NCI-H774 (cell line): ENCODE measurements around the gene ZNF736.
"Not testable (repeated sequence)": the region's sequence is repeated elsewhere in the genome, so short reads cannot be mapped to it uniquely, and the experiment has no call there.

ENCODE experiments used
- DNase-seq: peaks from one replicate; lab custom pipeline; 2025; lab: John Stamatoyannopoulos, UW

The ZNF736 gene

DNA sequence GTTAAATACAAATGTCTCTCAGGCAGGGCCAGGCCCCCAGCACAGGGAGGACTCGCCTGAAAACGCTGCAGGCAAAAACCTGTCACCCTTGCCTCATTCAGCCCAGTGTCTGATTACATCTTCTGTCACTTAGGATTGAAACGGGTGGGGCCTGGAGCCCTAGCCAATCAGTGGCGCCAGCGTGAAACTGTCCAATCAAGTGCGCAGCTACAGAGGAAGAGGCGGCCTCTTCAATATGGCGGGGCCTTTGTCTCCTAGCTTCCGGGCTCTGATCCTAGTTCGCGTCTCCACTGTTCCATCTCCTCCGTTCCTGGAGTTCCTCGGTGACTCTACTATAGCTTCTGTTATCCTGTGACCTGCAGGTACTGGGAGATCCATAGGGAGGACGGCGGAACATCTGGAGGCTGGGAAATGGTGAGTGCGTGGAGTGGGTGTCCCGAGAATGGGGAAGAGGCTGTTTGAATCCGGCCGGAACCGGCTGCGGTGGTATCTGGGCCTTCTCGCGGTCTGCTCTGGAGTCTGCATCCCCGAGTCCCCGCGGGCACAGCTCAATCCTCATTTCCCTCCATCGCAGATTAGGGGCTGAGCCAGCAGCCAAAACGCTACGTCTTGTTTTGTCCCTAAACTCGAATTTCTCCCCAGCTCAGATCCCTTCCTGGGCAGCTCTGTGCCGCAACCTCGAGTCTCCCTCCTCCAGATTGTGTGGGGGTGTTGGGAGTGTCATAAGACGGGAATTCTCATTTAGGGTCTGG, at the start of gene ZNF736:
Gene ZNF736 (plus strand): TSS at position 222 of the 752 bp plus-strand sequence. CDS start 190 bp downstream, at position 412.
- peak; percentile 88 for DNase-seq

DNA sequence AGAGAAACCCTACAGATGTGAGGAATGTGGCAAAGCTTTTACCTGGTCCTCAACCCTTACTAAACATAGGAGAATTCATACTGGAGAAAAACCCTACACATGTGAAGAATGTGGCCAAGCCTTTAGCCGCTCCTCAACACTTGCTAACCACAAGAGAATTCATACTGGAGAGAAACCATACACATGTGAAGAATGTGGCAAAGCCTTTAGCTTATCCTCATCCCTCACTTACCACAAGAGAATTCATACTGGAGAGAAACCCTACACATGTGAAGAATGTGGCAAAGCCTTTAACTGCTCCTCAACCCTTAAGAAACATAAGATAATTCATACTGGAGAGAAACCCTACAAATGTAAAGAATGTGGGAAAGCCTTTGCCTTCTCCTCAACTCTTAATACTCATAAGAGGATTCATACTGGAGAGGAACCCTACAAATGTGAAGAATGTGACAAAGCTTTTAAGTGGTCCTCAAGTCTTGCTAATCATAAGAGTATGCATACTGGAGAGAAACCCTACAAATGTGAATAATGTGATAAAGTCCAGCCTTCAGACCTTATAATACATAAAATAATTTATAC, 47.3 kb upstream of the ZNF736 start:
- DNase-seq: no peak

DNA sequence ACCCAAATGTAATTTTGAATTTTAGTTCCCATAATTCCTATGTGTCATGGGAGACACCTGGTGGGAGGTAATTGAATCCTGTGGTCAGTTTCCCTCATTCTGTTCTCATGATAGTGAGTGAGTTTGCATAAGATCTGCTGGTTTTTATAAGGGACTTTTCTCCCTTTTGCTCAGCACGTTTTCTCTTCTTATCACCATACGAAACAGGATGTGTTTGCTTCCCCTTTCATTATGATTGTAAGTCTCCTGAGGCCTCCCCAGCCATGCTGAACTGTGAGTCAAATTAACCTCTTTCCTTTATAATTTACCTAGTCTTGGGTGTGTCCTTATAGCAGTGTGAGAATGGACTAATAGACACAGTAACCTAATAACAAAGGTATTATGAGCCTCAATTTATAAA, 36.1 kb upstream of the ZNF736 start:
- DNase-seq: no peak

DNA sequence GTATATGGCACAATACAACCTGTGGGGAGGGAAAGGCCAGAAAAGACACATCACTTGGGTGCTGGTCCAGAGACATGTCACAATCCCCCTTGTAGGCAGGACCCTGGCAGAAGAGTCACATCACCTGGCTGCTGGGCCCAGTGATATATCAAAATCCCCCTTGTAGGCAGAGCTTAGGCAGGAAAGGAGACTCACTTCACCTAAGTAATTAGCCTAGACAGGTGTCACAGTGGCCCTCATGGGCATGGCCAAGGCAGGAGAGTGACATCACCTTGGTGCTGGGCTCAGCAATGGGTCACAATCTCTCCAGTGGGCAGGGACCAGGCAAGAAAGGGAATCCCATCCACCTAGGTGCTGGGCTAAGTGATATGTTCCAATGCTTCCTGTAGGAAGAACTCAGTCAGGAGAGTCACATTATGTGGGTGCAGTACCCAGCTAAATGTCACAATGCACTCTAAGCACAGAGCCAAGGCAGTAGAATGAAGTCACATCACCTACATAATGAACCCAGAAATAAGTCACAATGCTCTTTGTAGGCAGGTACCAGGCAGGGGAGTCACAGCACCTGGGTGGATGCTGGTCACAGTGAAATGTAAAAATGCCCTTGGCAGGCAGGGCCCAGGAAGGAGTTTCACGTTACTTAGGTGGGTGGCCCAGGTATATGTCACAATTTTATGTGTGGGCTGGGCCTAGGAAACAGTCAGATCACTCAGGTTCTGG, 18.9 kb upstream of the ZNF736 start:
- no peak for DNase-seq

DNA sequence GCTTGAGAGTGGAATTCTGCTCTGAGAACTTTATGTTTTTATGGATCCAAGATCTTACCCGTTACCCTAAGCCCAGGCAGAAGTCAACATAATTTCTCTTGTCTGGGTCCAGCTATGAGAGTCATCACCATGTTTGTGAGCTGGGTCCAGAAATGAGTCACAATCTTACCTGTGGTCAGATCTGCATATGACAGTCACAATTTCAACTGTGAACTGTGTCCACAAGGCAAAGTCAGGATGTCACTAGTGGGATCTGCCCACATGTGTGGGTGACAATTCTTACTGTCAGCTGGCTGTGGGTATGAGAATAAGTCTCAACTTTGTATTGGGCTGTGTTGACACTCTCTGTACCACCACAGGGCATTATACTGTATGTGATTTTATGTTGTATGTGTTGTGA, 16.3 kb upstream of the ZNF736 start:
- not testable (repeated sequence) for DNase-seq

DNA sequence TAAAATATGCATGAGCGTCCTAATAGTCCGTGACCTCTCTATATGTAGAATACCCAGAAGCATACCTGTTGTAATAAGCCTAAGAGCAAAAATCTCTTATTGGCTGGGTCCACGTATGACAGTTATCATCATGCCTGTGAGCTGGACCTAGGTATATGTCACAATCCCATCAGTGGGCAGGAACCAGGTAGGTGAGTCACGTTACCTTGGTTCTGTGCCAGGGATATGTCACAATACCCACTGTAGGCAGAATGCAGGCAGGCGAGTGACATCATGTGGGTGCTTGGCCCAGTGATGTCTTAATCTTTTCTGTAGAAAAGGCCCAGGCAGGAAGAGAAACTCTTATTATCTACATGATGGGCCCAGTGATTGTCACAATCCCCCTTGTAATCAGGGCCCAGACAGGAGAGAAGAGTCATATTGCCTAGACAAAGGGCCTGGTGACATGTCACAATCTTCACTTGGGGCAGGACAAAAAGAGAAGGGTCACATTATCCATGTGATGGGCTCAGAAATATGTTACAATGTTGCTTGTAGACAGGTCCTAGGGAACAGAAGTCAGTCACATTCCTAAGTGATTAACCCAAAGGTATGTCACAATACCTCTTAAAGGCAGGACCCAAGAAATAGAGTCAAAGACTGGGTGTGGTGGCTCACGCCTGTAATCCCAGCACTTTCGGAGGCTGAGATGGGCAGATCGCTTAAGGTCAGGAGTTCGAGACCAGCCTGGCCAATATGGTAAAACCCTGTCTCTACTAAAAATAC, 12.9 kb upstream of the ZNF736 start:
- no peak for DNase-seq

DNA sequence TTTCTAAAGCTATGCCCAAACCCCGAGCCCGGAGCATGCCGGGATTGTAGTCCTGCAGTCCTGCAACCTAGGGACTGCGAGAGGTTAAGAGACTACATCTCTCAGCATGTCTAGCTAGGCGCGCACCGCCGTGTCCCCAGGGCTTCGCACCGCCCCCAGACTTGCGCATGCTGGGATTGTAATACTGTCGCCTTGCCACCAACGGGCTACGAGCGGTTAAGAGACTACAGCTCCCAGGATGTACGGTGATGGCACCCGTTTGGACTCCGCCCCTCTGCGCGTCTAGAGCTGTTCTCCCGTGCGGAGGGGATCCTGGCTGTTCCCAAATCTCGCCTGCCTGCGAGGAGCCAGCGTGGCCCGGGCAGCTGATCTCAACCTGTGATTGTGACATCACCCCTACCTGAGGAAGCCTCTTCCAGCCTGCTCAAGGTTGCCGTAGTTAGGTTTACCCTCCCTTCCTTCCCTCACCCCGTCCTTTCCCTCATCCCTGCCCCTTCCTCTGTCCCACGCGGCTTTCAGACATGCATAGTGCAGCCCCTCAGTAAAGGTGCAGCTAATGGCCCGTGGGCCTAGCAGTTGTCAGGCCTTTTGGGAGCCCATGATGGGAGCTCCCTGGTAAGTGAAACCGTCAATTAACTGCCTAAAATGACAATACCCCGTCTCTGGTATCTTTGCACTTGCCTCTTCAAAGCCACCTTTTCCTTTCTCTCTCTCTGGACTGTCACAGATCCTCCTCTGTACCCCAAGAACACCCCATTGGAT, 6.3 kb upstream of the ZNF736 start:
- DNase-seq: peak; percentile 86

DNA sequence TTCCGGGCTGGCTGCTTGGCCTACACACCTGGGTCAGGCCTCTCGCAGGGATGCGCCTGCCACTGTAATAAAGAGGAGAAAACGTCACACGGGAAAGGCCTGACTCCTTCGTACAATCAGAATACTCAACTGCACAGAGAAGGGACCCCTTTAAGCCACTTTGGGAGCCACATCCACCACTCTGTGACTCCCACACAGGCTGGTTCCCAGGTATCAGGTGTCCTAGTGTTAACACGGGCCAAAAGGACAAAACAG, 5.8 kb upstream of the ZNF736 start:
- DNase-seq: no peak

DNA sequence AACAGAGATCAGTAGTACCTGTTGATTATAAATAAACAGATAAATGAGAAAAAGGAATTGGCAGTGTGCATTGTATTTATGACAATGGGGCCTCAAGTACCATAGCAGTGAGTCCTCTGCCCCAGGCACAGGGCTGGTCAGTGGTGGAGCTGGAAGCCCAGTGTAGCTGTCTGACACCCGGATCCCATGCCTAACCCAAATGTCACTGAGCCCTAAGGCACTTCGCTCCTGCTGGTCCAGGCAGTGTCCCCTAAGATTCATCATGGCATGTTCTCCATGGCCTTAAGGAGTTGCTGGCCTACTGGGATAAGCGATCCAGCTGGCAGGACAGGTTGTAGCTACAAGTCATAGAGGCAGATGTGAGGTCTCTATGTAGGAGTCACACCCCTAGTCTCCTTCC, 3.3 kb upstream of the ZNF736 start:
- no peak for DNase-seq

DNA sequence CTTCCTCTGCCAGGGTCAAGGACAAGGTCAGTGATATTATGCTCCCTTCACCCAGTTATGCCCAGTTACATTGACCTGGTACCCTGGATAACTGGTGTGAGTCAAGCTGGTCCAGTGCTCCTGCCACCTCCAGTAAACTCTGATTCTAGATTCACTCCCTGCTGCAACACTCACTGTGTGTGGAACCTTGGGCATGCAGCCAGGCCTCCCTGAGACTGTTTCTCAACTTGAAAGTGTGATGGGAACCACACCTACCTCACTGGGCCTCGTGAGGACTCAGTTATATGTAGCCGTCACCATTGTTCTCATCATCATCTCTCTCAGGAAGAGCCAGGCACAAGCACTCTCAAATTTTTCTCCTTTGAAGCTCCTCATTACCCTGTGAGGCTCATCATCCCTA, 935 bp upstream of the ZNF736 start:
- DNase-seq: no peak

DNA sequence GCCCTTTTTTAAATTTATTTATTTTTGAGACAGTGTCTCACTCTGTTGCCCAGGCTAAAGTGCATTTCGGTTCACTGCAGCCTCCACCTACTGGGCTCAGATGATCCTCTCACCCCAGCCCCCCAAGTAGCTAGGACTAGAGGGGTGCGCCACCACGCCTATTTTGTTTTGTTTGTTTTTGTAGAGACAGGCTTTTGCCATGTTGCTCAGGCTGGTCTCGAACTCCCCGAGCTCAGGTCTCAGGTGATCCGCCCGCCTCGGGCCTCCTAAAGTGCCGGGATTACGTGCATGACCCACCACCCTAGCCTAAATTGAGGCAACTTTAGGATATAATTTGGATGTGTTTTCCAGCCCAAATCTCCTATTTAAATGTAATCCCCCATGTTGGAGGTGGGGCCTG, 805 bp downstream of the ZNF736 start:
- no peak for DNase-seq

DNA sequence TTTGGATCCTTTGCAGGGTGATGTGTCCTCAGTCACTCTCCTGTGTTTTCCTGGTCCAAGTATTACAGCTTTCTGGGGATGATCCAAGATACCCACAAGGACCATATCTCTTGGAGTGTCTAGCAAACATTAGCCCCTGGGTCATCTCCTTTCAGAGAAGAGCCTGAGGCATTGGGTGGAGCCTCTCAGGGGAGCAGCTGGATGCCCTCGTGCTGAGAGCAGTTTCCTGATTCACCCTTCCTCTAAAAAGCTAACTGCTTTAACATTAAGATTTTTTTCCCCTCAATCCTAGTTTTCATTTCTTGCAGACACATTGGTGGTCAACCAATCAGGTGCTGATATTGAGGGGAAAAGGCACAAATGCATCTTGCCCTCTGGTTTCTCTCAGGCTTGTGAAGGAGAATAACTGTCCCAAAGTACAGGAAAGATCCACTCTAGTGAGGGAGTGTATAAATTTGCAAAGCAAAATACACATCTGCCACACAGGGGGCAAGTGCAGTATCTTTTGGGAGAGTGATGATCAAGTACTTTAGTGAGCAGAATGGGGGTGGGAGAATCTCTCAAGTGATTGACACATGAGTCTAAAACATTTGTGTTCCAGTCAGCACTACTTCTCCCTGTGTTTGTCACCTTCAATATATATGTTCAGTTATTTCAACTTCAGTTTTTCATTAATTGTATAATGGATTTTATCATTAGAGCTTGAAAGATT, 2.4 kb downstream of the ZNF736 start:
- not testable (repeated sequence) for DNase-seq

DNA sequence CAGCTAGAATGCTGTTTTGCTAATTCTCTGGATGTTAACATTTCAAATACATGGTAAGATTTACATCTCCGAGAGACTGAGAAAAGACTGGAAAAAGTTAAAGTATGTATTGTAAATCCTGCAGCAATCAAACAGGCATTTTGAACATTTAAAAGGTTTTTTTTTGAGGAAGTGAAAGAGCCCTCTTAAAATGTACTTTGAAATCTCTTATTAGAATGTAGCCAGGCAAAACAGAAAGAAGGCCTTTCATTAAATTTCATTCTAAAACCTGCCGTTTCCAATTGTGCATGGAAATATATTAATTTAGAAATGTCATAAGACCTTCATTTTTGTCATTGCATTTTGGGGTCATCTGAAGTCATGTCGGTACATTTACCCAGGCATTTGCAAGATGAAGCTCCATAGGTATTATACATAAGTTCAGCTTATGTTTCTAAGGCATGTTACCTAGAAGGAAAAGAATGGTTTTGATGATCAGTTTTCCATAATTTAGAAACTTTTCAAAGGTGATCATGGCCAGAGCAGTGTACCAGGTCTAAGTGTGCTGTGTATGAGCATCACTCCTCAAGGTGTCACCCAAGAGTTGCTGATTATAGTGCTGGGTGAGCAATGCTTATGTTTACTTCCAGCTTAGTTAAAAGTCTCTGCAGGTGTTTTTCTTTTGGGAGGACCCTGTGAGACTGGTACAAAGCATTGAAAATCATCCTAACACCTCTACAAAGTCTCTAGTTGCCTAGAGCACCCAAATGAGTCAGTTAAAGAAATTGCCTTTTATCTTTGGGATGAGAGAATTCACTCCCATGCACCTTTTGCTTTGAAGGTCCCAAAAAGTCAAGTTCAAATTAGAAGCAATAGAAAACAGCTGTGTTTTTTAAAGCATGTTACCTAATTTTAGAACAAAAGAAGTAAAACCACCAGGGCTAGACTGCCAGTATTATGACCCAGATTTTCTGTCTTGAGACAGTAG, 7.1 kb downstream of the ZNF736 start:
- no peak for DNase-seq

DNA sequence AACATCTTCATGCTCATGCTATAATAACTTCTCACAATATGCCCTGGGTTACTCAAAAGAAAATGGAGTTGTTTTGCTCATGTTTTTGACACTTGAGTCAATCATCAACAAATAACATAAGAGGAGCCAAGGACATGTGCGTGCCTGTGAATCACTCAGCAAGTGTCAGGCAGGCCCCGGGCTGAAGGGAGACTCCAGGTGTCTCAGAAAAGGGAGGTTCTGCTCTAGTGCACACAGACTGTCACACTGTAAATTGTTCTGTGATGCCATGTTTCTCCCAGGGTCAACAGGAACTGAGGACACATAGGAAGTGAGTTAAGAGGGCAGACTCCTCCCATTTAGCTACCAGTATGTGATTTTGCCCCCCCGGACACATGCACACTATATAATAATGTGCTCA, 10.4 kb downstream of the ZNF736 start:
- not testable (repeated sequence) for DNase-seq

DNA sequence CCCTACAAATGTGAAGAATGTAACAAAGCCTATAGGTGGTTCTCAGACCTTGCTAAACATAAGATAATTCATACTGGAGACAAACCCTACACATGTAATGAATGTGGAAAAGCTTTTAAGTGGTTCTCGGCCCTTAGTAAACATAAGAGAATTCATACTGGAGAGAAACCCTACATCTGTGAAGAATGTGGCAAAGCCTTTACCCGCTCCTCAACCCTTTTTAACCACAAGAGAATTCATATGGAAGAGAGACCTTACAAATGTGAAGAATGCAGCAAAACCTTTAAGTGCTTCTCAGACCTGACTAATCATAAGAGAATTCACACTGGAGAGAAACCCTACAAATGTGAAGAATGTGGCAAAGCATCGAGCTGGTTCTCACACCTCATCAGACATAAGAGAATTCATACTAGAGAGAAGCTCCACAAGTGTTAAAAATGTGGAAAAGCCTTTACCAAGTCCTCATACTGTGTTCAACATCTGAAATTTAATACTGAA, 35.0 kb downstream of the ZNF736 start:
- DNase-seq: not testable (repeated sequence)

DNA sequence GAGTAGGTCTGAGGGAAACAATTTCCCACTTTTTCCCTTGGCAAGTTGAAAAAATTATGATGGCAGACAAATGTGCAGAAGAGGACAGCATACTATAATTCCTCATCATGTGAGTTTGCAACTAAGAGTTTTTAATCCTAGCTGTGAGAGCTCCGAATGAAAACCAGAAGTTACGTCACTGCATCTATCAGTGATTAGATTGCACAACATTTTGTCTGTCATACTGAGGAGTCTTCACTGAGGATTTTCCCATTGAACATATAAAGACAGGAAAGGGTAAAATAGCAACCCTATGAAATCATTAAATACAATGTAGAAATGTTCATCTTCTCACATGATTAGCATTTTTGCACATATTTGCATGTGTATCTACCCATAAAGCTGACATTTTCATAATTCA, 45.8 kb downstream of the ZNF736 start:
- no peak for DNase-seq

DNA sequence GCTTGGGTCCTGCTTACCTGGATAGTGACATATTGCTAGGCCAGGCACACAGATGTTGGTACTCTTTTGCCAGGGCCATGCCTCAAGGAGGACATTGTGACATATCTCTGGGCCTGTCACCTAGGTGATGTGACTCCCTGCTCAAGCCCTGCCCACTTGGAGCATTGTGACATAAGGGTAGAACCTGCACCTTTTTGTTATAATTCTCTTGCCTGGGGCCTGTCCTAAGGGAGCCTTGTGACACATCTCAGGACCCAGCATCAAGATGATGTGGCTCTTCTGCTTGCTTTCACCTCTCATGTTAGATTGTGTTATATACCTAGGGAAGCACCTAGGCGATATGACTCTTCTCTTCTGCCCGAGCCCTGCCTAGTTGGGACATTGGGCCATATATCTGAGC, 57.4 kb downstream of the ZNF736 start:
- DNase-seq: no peak

DNA sequence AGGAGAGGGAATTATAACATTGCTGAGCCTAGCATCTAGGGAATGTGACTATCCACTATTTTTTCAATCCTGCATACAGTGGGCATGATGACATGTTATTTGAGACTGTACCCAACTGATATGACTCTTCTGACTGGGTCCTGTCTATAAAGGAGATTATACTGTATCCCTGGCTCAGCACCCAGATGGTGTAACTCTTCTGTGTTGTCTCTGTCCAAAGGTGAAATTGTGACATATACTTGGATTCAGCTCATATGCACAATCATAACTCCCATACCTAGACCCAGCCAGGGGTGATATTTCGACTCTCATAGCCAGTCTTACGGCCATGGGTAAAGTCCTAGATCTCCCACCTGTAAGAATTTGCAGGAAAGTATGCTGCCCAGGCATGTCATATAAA, 59.3 kb downstream of the ZNF736 start:
- no peak for DNase-seq

DNA sequence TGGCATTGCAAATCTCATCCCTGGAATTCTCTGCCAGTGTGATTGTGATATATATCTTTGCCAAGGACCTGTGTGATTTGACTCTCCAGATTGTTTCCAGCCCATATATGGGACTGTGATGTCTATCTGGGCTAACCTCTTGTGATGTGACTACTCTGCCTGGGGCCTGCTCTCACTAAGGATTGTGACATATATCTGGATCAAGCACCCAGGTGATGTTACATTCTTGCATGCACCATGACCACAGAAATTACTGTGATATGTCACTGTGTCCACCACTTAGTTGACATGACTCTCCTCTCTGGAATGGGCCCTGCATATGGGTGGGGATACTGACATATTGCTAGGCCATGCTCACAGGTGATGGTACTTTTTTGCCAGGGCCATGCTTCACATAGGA, 86.6 kb downstream of the ZNF736 start:
- DNase-seq: no peak
